Activated naive CD4-positive, alpha-beta T cell treated with anti-CD3 and anti-CD28 coated beads for 36 hours (primary cell): ENCODE measurements around the gene ENO1. TPM values are rescaled to one million over a fixed set of nuclear protein-coding genes. Genes with fewer than 3 reads are reported as not detected.

ENCODE experiments used
- CTCF ChIA-PET: fragments of 350-600 bp; sonication (Branson Sonifier 250); formaldehyde crosslinking; loops from one replicate; lab custom pipeline; 2021; ENCODE audit warnings: antibody characterized with exemption; lab: Charles Lee
- DNase-seq: peaks from one replicate; pipeline ENCODE4 v3.0.0-alpha.2; 2020
- H3K27ac Mint-ChIP-seq: one replicate; pipeline ENCODE4 v1.8.0; 2021; ENCODE audit warnings: mild to moderate bottlenecking, mixed read lengths
- H3K27me3 Mint-ChIP-seq: one replicate; pipeline ENCODE4 v1.8.0; 2021; ENCODE audit warnings: low read depth, mixed read lengths
- H3K36me3 Mint-ChIP-seq: one replicate; pipeline ENCODE4 v1.8.0; 2021; ENCODE audit warnings: low read depth, mixed read lengths
- H3K4me1 Mint-ChIP-seq: one replicate; pipeline ENCODE4 v1.8.0; 2021; ENCODE audit warnings: low read depth, mixed read lengths
- H3K4me3 Mint-ChIP-seq: one replicate; pipeline ENCODE4 v1.8.0; 2021; ENCODE audit warnings: mild to moderate bottlenecking, moderate library complexity, mixed read lengths
- H3K9me3 Mint-ChIP-seq: one replicate; pipeline ENCODE4 v1.8.0; 2021; ENCODE audit warnings: mixed read lengths
- intact Hi-C: fragments of 100-400 bp; cut with micrococcal nuclease; formaldehyde crosslinking; loops from one replicate; pipeline ENCODE4 v1.15.1; 2023
- total RNA-seq, 2 experiments: library from RNA; stranded (reverse); gene quantifications; one replicate each; pipeline ENCODE4 v1.2.3, GENCODE V29; 2021

ENO1 gene
- total RNA-seq, 2 experiments from 2014 or later = 2,952 to 3,004 TPM

DNA sequence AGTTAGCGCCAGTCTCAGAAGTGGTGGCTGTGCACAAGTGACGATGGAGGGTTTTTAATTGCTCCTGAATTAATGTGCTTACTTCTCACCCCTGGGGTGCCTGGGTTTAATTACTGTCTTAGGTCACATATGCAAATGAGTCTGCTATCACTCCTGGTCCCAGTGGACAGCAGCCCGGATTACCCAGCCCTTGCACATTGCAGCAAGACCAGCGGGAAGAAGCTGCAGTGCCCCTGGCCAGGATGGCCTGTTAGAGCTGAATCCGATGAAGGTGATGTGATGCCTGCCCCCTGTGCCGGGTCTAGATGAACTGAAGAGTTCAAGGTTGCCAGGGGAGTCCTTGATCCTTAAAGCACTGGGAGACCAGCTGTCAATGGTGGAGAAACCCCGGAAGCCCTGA lies 24.2 kb downstream of the ENO1 start:
- intact Hi-C loops = no loop called here
- no peak overlapping the region for H3K27ac Mint-ChIP-seq
- H3K36me3 Mint-ChIP-seq = peaks cover 9% of the 10 kb centered on the region
- CTCF ChIA-PET = no interaction called here
- H3K4me3 Mint-ChIP-seq = no peak overlapping the region
- DNase-seq = no peak
- peaks cover 7% of the 10 kb centered on the region for H3K4me1 Mint-ChIP-seq
- no peaks in the 10 kb centered on the region for H3K9me3 Mint-ChIP-seq
- H3K27me3 Mint-ChIP-seq = no peaks in the 10 kb centered on the region

- peaks cover 4% of the 10 kb centered on the region for H3K4me1 Mint-ChIP-seq
- H3K27me3 Mint-ChIP-seq = no peaks in the 10 kb centered on the region
- no peak overlapping the region for H3K4me3 Mint-ChIP-seq
- no peak for DNase-seq
- H3K36me3 Mint-ChIP-seq = no peaks in the 10 kb centered on the region
- H3K27ac Mint-ChIP-seq = no peak overlapping the region
- no peaks in the 10 kb centered on the region for H3K9me3 Mint-ChIP-seq
- CTCF ChIA-PET = interaction anchor here (0.6 to 4.1 kb wide), 6 partner anchors 11 to 231 kb away, joined by 3 to 101 read pairs (median 5); no protein-coding TSS in a partner anchor
- intact Hi-C loops = no loop called here
Measured at GRCh38 chr1:8851060-8851459, 27.4 kb downstream of the ENO1 start.

- Mint-ChIP-seq H3K36me3 (no peaks in the 10 kb centered on the region), H3K4me3 (no peak overlapping the region), H3K9me3 (no peaks in the 10 kb centered on the region), H3K4me1 (peaks cover 4% of the 10 kb centered on the region), H3K27me3 (no peaks in the 10 kb centered on the region), H3K27ac (no peak overlapping the region)
- CTCF ChIA-PET = interaction anchor here (0.5 to 4.1 kb wide), 68 partner anchors 10 to 834 kb away, joined by 3 to 101 read pairs (median 5); no protein-coding TSS in a partner anchor
- intact Hi-C loops = loop anchor here (1.0 to 2.0 kb wide), 2 partner anchors 130 to 288 kb away; no protein-coding TSS in a partner anchor
- peak; percentile 82 for DNase-seq
Measured at GRCh38 chr1:8848663-8849386, 29.7 kb downstream of the ENO1 start.

DNA sequence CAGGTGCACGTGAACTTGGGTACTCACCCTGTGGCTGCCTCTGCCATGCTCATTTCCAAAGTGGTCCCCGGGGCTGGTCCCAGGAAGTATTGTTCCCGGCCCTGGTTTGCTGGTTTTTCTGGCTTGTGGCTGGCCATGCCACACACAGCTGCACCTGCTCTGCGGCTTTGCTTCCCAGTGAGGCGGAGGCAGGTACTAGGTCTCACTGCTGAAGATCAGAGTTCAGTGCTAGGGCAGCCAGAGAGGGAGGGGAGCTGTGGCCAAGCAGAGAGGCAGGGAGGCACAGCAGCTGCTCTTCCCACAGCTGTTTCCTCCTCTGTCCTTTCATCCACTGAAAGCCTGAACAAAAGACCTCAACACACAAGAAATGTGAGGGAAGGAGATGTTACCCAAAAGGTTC lies 30.5 kb downstream of the ENO1 start:
- DNase-seq = no peak
- Mint-ChIP-seq H3K27ac (no peak overlapping the region), H3K36me3 (no peaks in the 10 kb centered on the region), H3K27me3 (no peaks in the 10 kb centered on the region), H3K4me1 (peaks cover 4% of the 10 kb centered on the region), H3K4me3 (no peak overlapping the region), H3K9me3 (no peaks in the 10 kb centered on the region)
- intact Hi-C loops = loop anchor here (1.0 to 2.0 kb wide), 2 partner anchors 129 to 287 kb away; no protein-coding TSS in a partner anchor
- CTCF ChIA-PET = interaction anchor here (0.5 to 4.1 kb wide), 38 partner anchors 9 to 428 kb away, joined by 3 to 101 read pairs (median 7); no protein-coding TSS in a partner anchor

DNA sequence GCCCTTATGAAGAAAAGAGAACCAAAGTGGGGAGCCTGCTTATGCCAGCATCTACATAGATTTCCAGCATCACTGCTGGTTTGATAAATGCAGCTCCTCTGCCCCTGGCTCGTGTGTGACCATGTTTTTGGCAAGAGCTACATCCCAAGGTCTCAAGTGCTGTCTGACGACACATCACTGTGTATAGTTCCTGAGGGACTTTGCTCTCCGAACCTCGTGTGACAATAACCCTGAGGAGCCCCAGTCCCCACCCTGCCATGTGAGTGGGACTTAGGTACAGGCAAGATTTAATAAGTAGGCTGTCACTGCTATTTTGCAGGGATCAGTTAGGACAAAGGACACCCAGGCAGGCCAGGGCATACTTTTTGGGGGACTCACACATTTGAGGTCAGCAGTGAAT lies 32.2 kb downstream of the ENO1 start:
- Mint-ChIP-seq H3K4me3 (no peak overlapping the region), H3K27me3 (no peaks in the 10 kb centered on the region), H3K36me3 (no peaks in the 10 kb centered on the region), H3K9me3 (no peaks in the 10 kb centered on the region), H3K27ac (no peak overlapping the region), H3K4me1 (peaks cover 4% of the 10 kb centered on the region)
- intact Hi-C loops = no loop called here
- CTCF ChIA-PET = interaction anchor here (0.6 to 1.4 kb wide), 6 partner anchors 13 to 319 kb away, joined by 3 to 6 read pairs (median 3); no protein-coding TSS in a partner anchor
- no peak for DNase-seq

DNA sequence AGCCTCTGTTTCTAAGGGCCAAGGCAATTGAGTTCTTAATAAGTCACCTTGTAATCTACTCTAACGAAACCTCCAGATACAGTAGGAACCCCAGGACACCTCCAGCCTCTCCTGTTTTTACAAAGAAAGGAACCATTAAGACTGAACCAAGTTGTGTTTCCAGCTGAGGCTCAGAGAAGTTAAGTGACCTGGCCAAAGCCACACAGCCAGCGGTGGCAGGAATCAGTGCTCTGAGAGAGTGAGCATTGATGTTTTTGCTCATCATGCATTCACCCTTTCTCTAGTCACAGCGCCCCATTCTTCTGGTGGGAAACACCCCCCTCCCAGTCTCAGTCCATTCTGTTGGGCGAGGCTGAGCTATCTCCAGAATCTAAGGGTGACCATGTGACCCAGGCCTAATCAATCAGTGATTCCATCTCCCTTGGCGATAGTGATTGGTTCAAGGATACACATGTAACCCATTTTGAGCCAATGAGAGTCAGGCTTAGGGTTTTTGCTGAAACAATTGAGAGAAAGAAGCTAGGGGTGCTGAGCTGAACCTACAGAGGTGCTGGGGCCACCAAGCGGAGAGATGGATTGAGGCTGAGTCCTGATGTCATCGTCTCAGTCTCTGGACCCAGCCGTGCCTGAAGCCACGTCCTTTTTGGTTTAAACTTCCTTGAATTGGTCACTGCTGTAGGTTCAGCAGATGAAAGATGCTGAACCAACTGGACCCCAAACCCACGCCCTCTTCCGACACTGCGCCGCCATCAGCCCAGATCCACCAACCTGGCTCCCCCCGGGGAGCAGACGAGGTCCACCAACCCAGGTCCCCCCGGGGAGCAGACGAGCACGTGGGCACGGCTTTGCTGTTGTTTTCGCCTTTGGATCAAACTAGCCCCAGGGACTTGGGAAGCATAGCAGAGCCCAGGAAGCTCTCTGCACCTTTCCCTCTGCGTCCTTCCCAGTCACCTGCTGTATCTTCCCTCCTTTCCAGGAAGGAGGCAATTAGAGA lies 33.1 kb downstream of the ENO1 start:
- Mint-ChIP-seq H3K4me1 (peaks cover 4% of the 10 kb centered on the region), H3K27me3 (no peaks in the 10 kb centered on the region), H3K36me3 (no peaks in the 10 kb centered on the region), H3K4me3 (no peak overlapping the region), H3K27ac (no peak overlapping the region), H3K9me3 (no peaks in the 10 kb centered on the region)
- no peak for DNase-seq
- intact Hi-C loops = no loop called here
- CTCF ChIA-PET = interaction anchor here (1.4 to 1.7 kb wide), 2 partner anchors 14 to 282 kb away, joined by 3 to 8 read pairs; no protein-coding TSS in a partner anchor

DNA sequence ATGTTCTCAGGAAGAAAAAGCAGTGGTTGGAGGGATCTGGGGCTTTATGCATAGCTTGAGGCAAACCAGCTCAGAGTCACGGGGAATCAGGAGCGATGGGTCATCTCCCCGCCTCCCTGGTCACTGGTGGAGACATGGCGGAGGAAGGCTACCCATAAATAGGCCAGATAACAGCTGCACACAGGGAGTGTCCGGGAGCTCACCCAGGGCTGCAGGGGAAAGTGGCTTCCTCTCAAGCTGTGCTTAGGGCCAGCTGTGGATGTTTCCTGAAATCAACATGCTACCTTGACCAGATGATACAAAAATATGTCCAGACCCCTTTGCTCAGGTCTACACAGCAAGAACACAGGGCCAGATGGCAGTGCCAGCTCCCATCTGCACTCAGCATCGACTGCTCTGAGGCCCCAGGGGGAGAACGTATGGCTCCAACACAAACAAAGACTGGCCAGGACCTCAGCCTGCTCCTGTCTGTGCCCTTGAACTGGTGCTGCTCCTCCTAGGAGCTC lies 33.9 kb downstream of the ENO1 start:
- no peaks in the 10 kb centered on the region for H3K27me3 Mint-ChIP-seq
- no peak overlapping the region for H3K4me3 Mint-ChIP-seq
- intact Hi-C loops = no loop called here
- no peaks in the 10 kb centered on the region for H3K9me3 Mint-ChIP-seq
- no peak overlapping the region for H3K27ac Mint-ChIP-seq
- DNase-seq = no peak
- CTCF ChIA-PET = interaction anchor here (1.7 kb wide), 1 partner anchor 15 kb away, joined by 8 read pairs; no protein-coding TSS in a partner anchor
- no peaks in the 10 kb centered on the region for H3K36me3 Mint-ChIP-seq
- peaks cover 4% of the 10 kb centered on the region for H3K4me1 Mint-ChIP-seq

- Mint-ChIP-seq H3K4me1 (no peaks in the 10 kb centered on the region), H3K9me3 (no peaks in the 10 kb centered on the region), H3K27me3 (no peaks in the 10 kb centered on the region), H3K36me3 (no peaks in the 10 kb centered on the region), H3K4me3 (no peak overlapping the region), H3K27ac (no peak overlapping the region)
- CTCF ChIA-PET = no interaction called here
- DNase-seq = no peak
- intact Hi-C loops = no loop called here
Measured at GRCh38 chr1:8841395-8841794, 37.1 kb downstream of the ENO1 start.

DNA sequence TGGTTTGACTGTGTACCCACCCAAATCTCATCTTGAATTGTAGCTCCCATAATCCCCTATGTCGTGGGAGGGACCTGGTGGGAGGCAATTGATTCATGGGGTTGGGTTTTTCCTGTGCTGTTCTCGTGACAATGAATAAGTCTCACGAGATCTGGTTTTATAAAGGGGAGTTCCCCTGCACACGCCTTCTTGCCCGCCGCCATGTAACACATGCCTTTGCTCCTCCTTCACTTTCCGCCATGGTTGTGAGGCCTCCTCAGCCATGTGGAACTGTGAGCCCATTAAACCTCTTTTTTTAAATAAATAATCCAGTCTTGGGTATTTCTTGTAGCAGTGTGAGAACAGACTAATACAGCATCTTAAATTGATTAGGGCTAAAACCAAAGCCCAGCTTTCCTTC lies 38.5 kb downstream of the ENO1 start:
- no peak overlapping the region for H3K27ac Mint-ChIP-seq
- no peak for DNase-seq
- no peak overlapping the region for H3K4me3 Mint-ChIP-seq
- no peaks in the 10 kb centered on the region for H3K9me3 Mint-ChIP-seq
- no peaks in the 10 kb centered on the region for H3K4me1 Mint-ChIP-seq
- intact Hi-C loops = no loop called here
- no peaks in the 10 kb centered on the region for H3K36me3 Mint-ChIP-seq
- no peaks in the 10 kb centered on the region for H3K27me3 Mint-ChIP-seq
- CTCF ChIA-PET = interaction anchor here (1.5 to 2.4 kb wide), 2 partner anchors 9 to 11 kb away, joined by 5 to 24 read pairs; no protein-coding TSS in a partner anchor

DNA sequence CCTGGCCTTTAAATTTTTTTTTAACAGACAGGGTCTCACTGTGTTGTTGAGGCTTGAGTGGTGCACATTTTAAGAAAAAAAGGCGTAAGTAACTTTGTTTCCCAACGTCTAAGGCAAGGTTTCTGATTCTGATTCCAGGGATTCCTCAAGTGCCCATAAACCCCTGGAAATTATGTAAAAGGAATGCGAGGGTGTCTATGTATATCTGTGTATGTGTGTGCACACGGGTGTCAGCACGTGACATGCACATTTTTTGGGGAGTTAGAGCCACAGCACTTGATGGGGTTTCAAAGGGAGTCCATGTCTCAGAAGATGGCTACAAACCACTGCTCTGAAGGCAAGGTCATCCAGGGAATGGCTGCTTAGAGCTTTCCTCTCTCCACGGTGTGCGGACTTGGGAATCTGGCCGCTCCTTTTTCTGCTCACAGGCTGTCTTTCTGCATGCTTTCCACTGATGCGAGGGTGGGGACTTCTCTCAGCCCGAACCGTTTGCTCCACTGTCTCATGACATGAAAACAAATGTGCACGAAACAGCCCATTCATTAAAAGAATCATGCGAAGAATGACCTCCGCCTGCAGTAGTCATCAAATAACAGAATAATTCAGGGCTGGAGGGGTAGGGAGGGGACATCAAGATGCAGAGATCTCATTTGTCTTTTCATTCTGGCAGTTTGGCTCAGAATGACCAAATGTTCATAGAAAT lies 42.4 kb downstream of the ENO1 start:
- no peak overlapping the region for H3K27ac Mint-ChIP-seq
- intact Hi-C loops = no loop called here

GRCh38 chr1:8831340-8831739 lies 47.1 kb downstream of the ENO1 start:
- no peaks in the 10 kb centered on the region for H3K27me3 Mint-ChIP-seq
- CTCF ChIA-PET = interaction anchor here (2.0 kb wide), 1 partner anchor 18 kb away, joined by 6 read pairs; no protein-coding TSS in a partner anchor
- intact Hi-C loops = no loop called here
- H3K4me3 Mint-ChIP-seq = no peak overlapping the region
- H3K4me1 Mint-ChIP-seq = peaks cover 12% of the 10 kb centered on the region
- no peaks in the 10 kb centered on the region for H3K36me3 Mint-ChIP-seq
- H3K27ac Mint-ChIP-seq = no peak overlapping the region
- DNase-seq = no peak
- no peaks in the 10 kb centered on the region for H3K9me3 Mint-ChIP-seq

More for the DNA sequence above, 42.4 kb downstream of the ENO1 start:
- DNase-seq = no peak
- H3K27me3 Mint-ChIP-seq = no peaks in the 10 kb centered on the region
- H3K4me3 Mint-ChIP-seq = no peak overlapping the region
- no peaks in the 10 kb centered on the region for H3K9me3 Mint-ChIP-seq
- CTCF ChIA-PET = interaction anchor here (1.1 to 2.0 kb wide), 2 partner anchors 12 to 129 kb away, joined by 3 to 10 read pairs; no protein-coding TSS in a partner anchor
- H3K36me3 Mint-ChIP-seq = no peaks in the 10 kb centered on the region
- H3K4me1 Mint-ChIP-seq = no peaks in the 10 kb centered on the region
